ENCODE measurements around the gene EPHA5.

DNA sequence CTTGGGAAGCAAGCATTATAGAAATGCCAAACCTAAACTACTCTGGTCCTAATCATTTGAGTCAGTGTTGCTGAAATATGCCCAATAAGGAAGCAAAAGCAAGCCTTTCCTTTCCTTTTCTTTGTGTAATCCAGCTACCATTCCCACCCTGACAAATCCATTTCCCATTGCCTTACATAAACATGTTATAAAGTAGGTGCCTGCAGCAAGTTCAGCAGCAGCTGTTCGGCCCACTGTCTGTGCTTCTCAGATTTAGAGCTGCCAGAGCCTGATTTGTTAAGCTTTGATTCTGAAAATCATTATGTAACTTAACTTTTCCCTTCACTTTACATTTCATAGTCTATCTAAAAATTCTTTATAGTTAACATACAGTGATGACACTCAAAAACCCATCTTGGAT lies 148.6 kb downstream of the EPHA5 start:
- no peak for TF ChIP-seq POLR2A (IDR thresholded peaks at IDR 0.05; ENCODE audit: low read depth, low read length)
- no peak for TF ChIP-seq POLR2AphosphoS5 (IDR thresholded peaks at IDR 0.05; ENCODE audit: low read depth, low read length)
- no peak for TF ChIP-seq TAF1 (IDR thresholded peaks at IDR 0.05; ENCODE audit: low read depth, low read length)

All from GM12891 (cell line).